Measurements from ENCODE around the gene PLPP6. TPM values are rescaled to one million over a fixed set of nuclear protein-coding genes. Genes with fewer than 3 reads are reported as not detected.
A peak's percentile ranks its signal among the peaks of the same experiment; 100 is the strongest.

The PLPP6 gene
- total and polyA plus RNA-seq, 2 of the 13 experiments (the other 11 are each of a cell fraction or from before 2014, with no cell fraction given): 12.1 to 15.5 TPM

- TF ChIP-seq BCL3 (CRISPR knock-in tag; IDR thresholded peaks at IDR 0.05) (peak; percentile 78; the same call in 1 of the 2 replicates), AKAP8 (CRISPR knock-in tag; IDR thresholded peaks at IDR 0.05) (peak; percentile 58; the same call in 1 of the 2 replicates), PLRG1 (conservative IDR thresholded peaks at IDR 0.05) (no peak), RAD51 (IDR thresholded peaks at IDR 0.05; ENCODE audit: borderline replicate concordance) (no peak), CHD2 (IDR thresholded peaks at IDR 0.05; ENCODE audit: low read depth, low read length) (no peak), RFX5 (IDR thresholded peaks at IDR 0.05; ENCODE audit: low read depth, low read length) (0 out of 2 replicates have a peak, but pooled peaks have one; percentile 11), ZNF674 (CRISPR knock-in tag; IDR thresholded peaks at IDR 0.05; ENCODE audit: low read depth) (no peak), ZNF296 (CRISPR knock-in tag; conservative IDR thresholded peaks at IDR 0.05) (no peak; the same call in 1 of the 2 replicates), HMG20B (CRISPR knock-in tag; conservative IDR thresholded peaks at IDR 0.05) (0 out of 2 replicates have a peak, but pooled peaks have one; percentile 21), PHF20 (CRISPR knock-in tag; IDR thresholded peaks at IDR 0.05) (peak; percentile 81), ZNF3 (CRISPR knock-in tag; IDR thresholded peaks at IDR 0.05) (no peak), IRF9 (CRISPR knock-in tag; IDR thresholded peaks at IDR 0.05; ENCODE audit: borderline replicate concordance) (peak; percentile 36; the same call in 1 of the 2 replicates), RERE (CRISPR knock-in tag; IDR thresholded peaks at IDR 0.05; ENCODE audit: low read depth) (peak; percentile 20; the same call in 1 of the 2 replicates), ZNF770 (CRISPR knock-in tag; IDR thresholded peaks at IDR 0.05) (peak; percentile 86), ZNF512B (CRISPR knock-in tag; IDR thresholded peaks at IDR 0.05; ENCODE audit: borderline replicate concordance) (no peak)
These were observed 17.4 kb downstream of the PLPP6 start, which contains the start of gene CDC37L1 (continued) for GRCh38 chr9:4679268-4680172.

All from HepG2 (cell line).